ENCODE results near the gene HES5. TPM values are rescaled to one million over a fixed set of nuclear protein-coding genes. Genes with fewer than 3 reads are reported as not detected.

Gene HES5
- total and polyA plus RNA-seq, 2 of the 13 experiments (the other 11 are each of a cell fraction or from before 2014, with no cell fraction given), result not detected

GRCh38 chr1:2546515-2547209 lies 16.6 kb upstream of the HES5 start (continued):
- TF ChIP-seq CCAR2 (optimal IDR thresholded peaks at IDR 0.05; ENCODE audit: low read depth, low read length) (no peak), ZNF558 (CRISPR knock-in tag; IDR thresholded peaks at IDR 0.05; ENCODE audit: borderline replicate concordance) (no peak), TCF7L2 (IDR thresholded peaks at IDR 0.05; ENCODE audit: low read depth, low read length) (no peak), GTF2F1 (IDR thresholded peaks at IDR 0.05; ENCODE audit: low read length) (no peak), SKIL (CRISPR knock-in tag; IDR thresholded peaks at IDR 0.05; ENCODE audit: borderline replicate concordance) (peak; percentile 29; the same call in 1 of the 2 replicates), ZNF3 (CRISPR knock-in tag; IDR thresholded peaks at IDR 0.05) (no peak), PITX1 (CRISPR knock-in tag; IDR thresholded peaks at IDR 0.05) (peak; percentile 32; the same call in 1 of the 2 replicates), ZNF318 (CRISPR knock-in tag; IDR thresholded peaks at IDR 0.05) (no peak), PHF21A (CRISPR knock-in tag; IDR thresholded peaks at IDR 0.05) (peak; percentile 37; the same call in 1 of the 2 replicates), SMAD1 (CRISPR knock-in tag; IDR thresholded peaks at IDR 0.05; ENCODE audit: borderline replicate concordance, low read depth) (no peak), ZNF460 (CRISPR knock-in tag; IDR thresholded peaks at IDR 0.05; ENCODE audit: borderline replicate concordance) (no peak; the same call in 1 of the 2 replicates), NFE2 (CRISPR knock-in tag; IDR thresholded peaks at IDR 0.05) (no peak), ZNF24 (IDR thresholded peaks at IDR 0.05) (no peak), ZBTB44 (CRISPR knock-in tag; IDR thresholded peaks at IDR 0.05) (no peak), RBAK (CRISPR knock-in tag; IDR thresholded peaks at IDR 0.05) (no peak), XBP1 (CRISPR knock-in tag; IDR thresholded peaks at IDR 0.05) (no peak)

Data from HepG2 (cell line).